Measurements from ENCODE around the gene PROSER3. TPM values are rescaled to one million over a fixed set of nuclear protein-coding genes. Genes with fewer than 3 reads are reported as not detected.

PROSER3 gene
- total and polyA plus RNA-seq, 2 of the 13 experiments (the other 11 are each of a cell fraction or from before 2014, with no cell fraction given): 5.1 to 5.7 TPM

DNA sequence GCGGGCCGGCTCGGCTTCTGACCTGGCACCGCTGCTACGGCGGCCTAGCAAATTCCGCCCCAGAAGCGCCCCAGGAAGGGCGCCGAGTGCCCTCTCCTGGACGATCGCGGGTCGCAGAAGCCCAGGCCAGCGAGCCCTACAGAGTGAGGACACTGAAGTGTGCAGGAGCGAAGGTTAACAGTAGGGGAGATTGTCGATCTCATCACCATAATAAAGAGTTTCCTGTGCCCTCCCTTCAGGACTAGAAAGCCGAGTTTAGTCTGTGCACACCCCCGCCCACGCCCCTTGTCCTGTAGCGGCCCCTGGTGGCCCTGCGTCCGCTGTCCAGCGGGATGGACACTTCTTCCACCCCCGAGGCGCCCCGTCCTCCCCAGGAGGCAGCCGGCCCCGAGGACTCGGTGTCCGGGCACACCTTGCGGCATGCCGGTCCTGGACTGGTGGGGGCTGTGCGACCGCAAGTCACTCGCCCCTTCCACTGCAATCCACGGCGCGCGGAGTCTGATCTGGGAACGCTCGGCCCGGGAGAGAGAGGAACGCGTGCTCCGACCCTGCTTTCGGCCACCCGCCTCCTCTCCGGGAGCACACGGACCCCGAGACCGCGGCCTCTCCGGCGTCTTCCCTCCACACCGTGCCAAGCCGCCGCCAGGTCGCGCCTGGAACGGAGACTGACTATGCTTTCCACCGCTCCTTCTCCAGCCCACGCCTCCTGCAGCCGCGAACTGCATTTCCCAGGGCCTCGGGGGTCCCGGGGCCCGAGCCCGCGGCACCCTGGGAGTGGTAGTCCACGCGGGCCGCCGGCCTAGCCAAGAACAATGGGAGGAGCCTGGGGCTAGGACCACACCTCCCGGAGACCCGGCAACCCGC, 40.9 kb upstream of the PROSER3 start (continued):
- TF ChIP-seq ZNF18 (CRISPR knock-in tag; IDR thresholded peaks at IDR 0.05; ENCODE audit: insufficient replicate concordance) (peak; percentile 93), ZNF232 (CRISPR knock-in tag; IDR thresholded peaks at IDR 0.05; ENCODE audit: borderline replicate concordance) (no peak), PCBP2 (optimal IDR thresholded peaks at IDR 0.05; ENCODE audit: low read depth, low read length, poor library complexity, severe bottlenecking) (no peak), SUZ12 (IDR thresholded peaks at IDR 0.05; ENCODE audit: low read depth, low read length) (peak; percentile 78), ZBTB20 (CRISPR knock-in tag; IDR thresholded peaks at IDR 0.05; ENCODE audit: borderline replicate concordance, low read depth) (no peak; the same call in 1 of the 2 replicates), ZNF772 (CRISPR knock-in tag; IDR thresholded peaks at IDR 0.05) (peak; percentile 16; the same call in 1 of the 2 replicates), REL (CRISPR knock-in tag; conservative IDR thresholded peaks at IDR 0.05) (0 out of 2 replicates have a peak, but pooled peaks have one; percentile 22), MIXL1 (CRISPR knock-in tag; IDR thresholded peaks at IDR 0.05) (no peak), HNRNPL (IDR thresholded peaks at IDR 0.05; ENCODE audit: low read depth, low read length) (no peak), ZNF83 (CRISPR knock-in tag; IDR thresholded peaks at IDR 0.05; ENCODE audit: borderline replicate concordance) (no peak), RARA (CRISPR knock-in tag; IDR thresholded peaks at IDR 0.05) (no peak), MLX (CRISPR knock-in tag; IDR thresholded peaks at IDR 0.05) (no peak), SIX4 (CRISPR knock-in tag; IDR thresholded peaks at IDR 0.05) (0 out of 2 replicates have a peak, but pooled peaks have one; percentile 25), ELF4 (CRISPR knock-in tag; IDR thresholded peaks at IDR 0.05; ENCODE audit: borderline replicate concordance) (peak; percentile 63; the same call in 1 of the 2 replicates)
- TF ChIP-seq, protein P1, sequence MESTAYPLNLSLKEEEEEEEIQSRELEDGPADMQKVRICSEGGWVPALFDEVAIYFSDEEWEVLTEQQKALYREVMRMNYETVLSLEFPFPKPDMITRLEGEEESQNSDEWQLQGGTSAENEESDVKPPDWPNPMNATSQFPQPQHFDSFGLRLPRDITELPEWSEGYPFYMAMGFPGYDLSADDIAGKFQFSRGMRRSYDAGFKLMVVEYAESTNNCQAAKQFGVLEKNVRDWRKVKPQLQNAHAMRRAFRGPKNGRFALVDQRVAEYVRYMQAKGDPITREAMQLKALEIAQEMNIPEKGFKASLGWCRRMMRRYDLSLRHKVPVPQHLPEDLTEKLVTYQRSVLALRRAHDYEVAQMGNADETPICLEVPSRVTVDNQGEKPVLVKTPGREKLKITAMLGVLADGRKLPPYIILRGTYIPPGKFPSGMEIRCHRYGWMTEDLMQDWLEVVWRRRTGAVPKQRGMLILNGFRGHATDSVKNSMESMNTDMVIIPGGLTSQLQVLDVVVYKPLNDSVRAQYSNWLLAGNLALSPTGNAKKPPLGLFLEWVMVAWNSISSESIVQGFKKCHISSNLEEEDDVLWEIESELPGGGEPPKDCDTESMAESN (CRISPR knock-in tag; conservative IDR thresholded peaks at IDR 0.05): no peak; the same call in 1 of the 2 replicates
- TF ChIP-seq, protein P2, sequence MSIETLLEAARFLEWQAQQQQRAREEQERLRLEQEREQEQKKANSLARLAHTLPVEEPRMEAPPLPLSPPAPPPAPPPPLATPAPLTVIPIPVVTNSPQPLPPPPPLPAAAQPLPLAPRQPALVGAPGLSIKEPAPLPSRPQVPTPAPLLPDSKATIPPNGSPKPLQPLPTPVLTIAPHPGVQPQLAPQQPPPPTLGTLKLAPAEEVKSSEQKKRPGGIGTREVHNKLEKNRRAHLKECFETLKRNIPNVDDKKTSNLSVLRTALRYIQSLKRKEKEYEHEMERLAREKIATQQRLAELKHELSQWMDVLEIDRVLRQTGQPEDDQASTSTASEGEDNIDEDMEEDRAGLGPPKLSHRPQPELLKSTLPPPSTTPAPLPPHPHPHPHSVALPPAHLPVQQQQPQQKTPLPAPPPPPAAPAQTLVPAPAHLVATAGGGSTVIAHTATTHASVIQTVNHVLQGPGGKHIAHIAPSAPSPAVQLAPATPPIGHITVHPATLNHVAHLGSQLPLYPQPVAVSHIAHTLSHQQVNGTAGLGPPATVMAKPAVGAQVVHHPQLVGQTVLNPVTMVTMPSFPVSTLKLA (IDR thresholded peaks at IDR 0.05): peak; percentile 33
- TF ChIP-seq, protein P3, sequence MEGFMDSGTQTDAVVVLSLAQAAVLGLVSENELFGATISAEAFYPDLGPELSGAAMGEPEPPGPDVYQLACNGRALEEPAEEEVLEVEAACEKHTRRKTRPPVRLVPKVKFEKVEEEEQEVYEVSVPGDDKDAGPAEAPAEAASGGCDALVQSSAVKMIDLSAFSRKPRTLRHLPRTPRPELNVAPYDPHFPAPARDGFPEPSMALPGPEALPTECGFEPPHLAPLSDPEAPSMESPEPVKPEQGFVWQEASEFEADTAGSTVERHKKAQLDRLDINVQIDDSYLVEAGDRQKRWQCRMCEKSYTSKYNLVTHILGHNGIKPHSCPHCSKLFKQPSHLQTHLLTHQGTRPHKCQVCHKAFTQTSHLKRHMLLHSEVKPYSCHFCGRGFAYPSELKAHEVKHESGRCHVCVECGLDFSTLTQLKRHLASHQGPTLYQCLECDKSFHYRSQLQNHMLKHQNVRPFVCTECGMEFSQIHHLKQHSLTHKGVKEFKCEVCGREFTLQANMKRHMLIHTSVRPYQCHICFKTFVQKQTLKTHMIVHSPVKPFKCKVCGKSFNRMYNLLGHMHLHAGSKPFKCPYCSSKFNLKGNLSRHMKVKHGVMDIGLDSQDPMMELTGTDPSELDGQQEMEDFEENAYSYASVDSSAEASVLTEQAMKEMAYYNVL (CRISPR knock-in tag; IDR thresholded peaks at IDR 0.05; ENCODE audit: borderline replicate concordance): peak; percentile 57
- TF ChIP-seq, protein P4, sequence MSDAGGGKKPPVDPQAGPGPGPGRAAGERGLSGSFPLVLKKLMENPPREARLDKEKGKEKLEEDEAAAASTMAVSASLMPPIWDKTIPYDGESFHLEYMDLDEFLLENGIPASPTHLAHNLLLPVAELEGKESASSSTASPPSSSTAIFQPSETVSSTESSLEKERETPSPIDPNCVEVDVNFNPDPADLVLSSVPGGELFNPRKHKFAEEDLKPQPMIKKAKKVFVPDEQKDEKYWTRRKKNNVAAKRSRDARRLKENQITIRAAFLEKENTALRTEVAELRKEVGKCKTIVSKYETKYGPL (CRISPR knock-in tag; IDR thresholded peaks at IDR 0.05): no peak
- TF ChIP-seq, protein P5, sequence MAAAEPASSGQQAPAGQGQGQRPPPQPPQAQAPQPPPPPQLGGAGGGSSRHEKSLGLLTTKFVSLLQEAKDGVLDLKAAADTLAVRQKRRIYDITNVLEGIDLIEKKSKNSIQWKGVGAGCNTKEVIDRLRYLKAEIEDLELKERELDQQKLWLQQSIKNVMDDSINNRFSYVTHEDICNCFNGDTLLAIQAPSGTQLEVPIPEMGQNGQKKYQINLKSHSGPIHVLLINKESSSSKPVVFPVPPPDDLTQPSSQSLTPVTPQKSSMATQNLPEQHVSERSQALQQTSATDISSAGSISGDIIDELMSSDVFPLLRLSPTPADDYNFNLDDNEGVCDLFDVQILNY (CRISPR knock-in tag; conservative IDR thresholded peaks at IDR 0.05): no peak

Measured in HepG2 (cell line).